ENCODE results near the gene MAGI1.
A peak's percentile ranks its signal among the peaks of the same experiment; 100 is the strongest.

The MAGI1 gene

DNA sequence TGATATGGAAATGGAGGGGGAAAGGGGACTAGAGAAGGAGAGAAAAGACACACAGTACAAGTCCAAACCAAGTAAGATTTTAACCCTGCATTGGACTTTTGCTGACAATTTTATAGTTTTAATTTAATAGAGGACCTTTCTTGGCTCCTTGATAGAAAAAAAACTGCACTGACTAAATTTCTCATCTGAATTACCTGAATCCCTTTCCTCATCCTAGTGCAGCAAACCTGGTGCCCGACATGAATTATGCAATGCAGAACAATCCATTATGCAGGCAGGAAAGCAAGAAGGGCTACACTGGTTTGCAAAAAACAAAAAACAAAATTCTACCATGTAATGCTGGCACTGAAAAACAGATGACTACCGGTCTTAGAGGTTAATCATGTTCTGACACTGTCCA, 15.5 kb downstream of the MAGI1 start:
- ATAC-seq: no peak
- TF ChIP-seq TCF4 (CRISPR knock-in tag; IDR thresholded peaks at IDR 0.05; ENCODE audit: borderline replicate concordance) (no peak), GLIS3 (CRISPR knock-in tag; IDR thresholded peaks at IDR 0.05) (no peak), TOX (CRISPR knock-in tag; IDR thresholded peaks at IDR 0.05; ENCODE audit: borderline replicate concordance) (no peak), OSR1 (CRISPR knock-in tag; IDR thresholded peaks at IDR 0.05) (no peak), BACH2 (CRISPR knock-in tag; IDR thresholded peaks at IDR 0.05; ENCODE audit: borderline replicate concordance) (no peak), ZFP3 (CRISPR knock-in tag; IDR thresholded peaks at IDR 0.05) (no peak), ZNF8 (CRISPR knock-in tag; IDR thresholded peaks at IDR 0.05) (no peak)
- TF ChIP-seq, protein P1, sequence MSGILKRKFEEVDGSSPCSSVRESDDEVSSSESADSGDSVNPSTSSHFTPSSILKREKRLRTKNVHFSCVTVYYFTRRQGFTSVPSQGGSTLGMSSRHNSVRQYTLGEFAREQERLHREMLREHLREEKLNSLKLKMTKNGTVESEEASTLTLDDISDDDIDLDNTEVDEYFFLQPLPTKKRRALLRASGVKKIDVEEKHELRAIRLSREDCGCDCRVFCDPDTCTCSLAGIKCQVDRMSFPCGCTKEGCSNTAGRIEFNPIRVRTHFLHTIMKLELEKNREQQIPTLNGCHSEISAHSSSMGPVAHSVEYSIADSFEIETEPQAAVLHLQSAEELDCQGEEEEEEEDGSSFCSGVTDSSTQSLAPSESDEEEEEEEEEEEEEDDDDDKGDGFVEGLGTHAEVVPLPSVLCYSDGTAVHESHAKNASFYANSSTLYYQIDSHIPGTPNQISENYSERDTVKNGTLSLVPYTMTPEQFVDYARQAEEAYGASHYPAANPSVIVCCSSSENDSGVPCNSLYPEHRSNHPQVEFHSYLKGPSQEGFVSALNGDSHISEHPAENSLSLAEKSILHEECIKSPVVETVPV (CRISPR knock-in tag; IDR thresholded peaks at IDR 0.05): no peak

DNA sequence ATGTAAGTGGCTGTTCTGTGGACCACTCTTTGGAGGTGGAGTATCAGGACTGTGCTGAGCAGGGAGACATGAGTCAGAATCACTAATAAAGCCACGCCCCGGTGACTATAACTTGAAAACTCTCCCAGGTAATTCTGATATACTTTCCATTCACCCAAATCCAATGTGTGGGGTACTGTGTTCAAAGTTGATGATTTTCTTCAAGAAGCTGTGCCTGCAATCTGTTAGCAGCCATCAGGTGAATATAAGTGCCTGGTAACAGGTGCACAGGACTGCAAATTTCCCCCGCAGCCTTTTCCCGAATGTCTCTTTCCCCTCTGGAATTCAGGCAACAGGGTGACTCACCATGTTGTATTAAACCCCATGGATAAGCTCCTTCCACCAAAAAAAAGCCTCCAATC, 17.0 kb downstream of the MAGI1 start:
- TF ChIP-seq RARB (CRISPR knock-in tag; IDR thresholded peaks at IDR 0.05): no peak
- no peak for TF ChIP-seq TOX (CRISPR knock-in tag; IDR thresholded peaks at IDR 0.05; ENCODE audit: borderline replicate concordance)
- TF ChIP-seq CSDC2 (CRISPR knock-in tag; IDR thresholded peaks at IDR 0.05): no peak
- no peak for TF ChIP-seq OSR1 (CRISPR knock-in tag; IDR thresholded peaks at IDR 0.05)
- TF ChIP-seq POU6F1 (CRISPR knock-in tag; IDR thresholded peaks at IDR 0.05; ENCODE audit: borderline replicate concordance, low read depth): no peak
- no peak for TF ChIP-seq ZNF565 (CRISPR knock-in tag; conservative IDR thresholded peaks at IDR 0.05; ENCODE audit: low read depth)
- no peak for TF ChIP-seq ARNTL (CRISPR knock-in tag; IDR thresholded peaks at IDR 0.05; ENCODE audit: borderline replicate concordance, low read depth)
- no peak for TF ChIP-seq PPARA (CRISPR knock-in tag; IDR thresholded peaks at IDR 0.05; ENCODE audit: borderline replicate concordance)
- no peak for TF ChIP-seq ESRRG (CRISPR knock-in tag; IDR thresholded peaks at IDR 0.05)
- TF ChIP-seq ISL1 (CRISPR knock-in tag; IDR thresholded peaks at IDR 0.05): no peak
- TF ChIP-seq, protein P1 (CRISPR knock-in tag; IDR thresholded peaks at IDR 0.05): no peak
- no peak for TF ChIP-seq ZFP3 (CRISPR knock-in tag; IDR thresholded peaks at IDR 0.05)
- TF ChIP-seq, protein P2, sequence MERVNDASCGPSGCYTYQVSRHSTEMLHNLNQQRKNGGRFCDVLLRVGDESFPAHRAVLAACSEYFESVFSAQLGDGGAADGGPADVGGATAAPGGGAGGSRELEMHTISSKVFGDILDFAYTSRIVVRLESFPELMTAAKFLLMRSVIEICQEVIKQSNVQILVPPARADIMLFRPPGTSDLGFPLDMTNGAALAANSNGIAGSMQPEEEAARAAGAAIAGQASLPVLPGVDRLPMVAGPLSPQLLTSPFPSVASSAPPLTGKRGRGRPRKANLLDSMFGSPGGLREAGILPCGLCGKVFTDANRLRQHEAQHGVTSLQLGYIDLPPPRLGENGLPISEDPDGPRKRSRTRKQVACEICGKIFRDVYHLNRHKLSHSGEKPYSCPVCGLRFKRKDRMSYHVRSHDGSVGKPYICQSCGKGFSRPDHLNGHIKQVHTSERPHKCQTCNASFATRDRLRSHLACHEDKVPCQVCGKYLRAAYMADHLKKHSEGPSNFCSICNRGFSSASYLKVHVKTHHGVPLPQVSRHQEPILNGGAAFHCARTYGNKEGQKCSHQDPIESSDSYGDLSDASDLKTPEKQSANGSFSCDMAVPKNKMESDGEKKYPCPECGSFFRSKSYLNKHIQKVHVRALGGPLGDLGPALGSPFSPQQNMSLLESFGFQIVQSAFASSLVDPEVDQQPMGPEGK (CRISPR knock-in tag; IDR thresholded peaks at IDR 0.05; ENCODE audit: borderline replicate concordance): no peak
- TF ChIP-seq TCF4 (CRISPR knock-in tag; IDR thresholded peaks at IDR 0.05; ENCODE audit: borderline replicate concordance): no peak
- ATAC-seq: peak; percentile 30; the same call in 1 of the 3 replicates

- TF ChIP-seq ESRRG (CRISPR knock-in tag; IDR thresholded peaks at IDR 0.05) (no peak), ZNF70 (CRISPR knock-in tag; IDR thresholded peaks at IDR 0.05) (no peak), ZC3H10 (CRISPR knock-in tag; IDR thresholded peaks at IDR 0.05) (no peak), BACH2 (CRISPR knock-in tag; IDR thresholded peaks at IDR 0.05; ENCODE audit: borderline replicate concordance) (no peak), ZFP3 (CRISPR knock-in tag; IDR thresholded peaks at IDR 0.05) (no peak), TOX (CRISPR knock-in tag; IDR thresholded peaks at IDR 0.05; ENCODE audit: borderline replicate concordance) (no peak), CSDC2 (CRISPR knock-in tag; IDR thresholded peaks at IDR 0.05) (no peak), SNAI2 (CRISPR knock-in tag; IDR thresholded peaks at IDR 0.05) (no peak), ZFP30 (CRISPR knock-in tag; IDR thresholded peaks at IDR 0.05) (no peak), TCF4 (CRISPR knock-in tag; IDR thresholded peaks at IDR 0.05; ENCODE audit: borderline replicate concordance) (no peak), RARB (CRISPR knock-in tag; IDR thresholded peaks at IDR 0.05) (no peak), POU6F1 (CRISPR knock-in tag; IDR thresholded peaks at IDR 0.05; ENCODE audit: borderline replicate concordance, low read depth) (no peak)
- TF ChIP-seq, protein P3, sequence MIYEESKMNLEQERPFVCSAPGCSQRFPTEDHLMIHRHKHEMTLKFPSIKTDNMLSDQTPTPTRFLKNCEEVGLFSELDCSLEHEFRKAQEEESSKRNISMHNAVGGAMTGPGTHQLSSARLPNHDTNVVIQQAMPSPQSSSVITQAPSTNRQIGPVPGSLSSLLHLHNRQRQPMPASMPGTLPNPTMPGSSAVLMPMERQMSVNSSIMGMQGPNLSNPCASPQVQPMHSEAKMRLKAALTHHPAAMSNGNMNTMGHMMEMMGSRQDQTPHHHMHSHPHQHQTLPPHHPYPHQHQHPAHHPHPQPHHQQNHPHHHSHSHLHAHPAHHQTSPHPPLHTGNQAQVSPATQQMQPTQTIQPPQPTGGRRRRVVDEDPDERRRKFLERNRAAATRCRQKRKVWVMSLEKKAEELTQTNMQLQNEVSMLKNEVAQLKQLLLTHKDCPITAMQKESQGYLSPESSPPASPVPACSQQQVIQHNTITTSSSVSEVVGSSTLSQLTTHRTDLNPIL (CRISPR knock-in tag; IDR thresholded peaks at IDR 0.05; ENCODE audit: low read depth): no peak
- TF ChIP-seq, protein P1 (CRISPR knock-in tag; IDR thresholded peaks at IDR 0.05): no peak
- no peak for ATAC-seq
Observed at GRCh38 chr3:66019896-66020295, 18.8 kb downstream of the MAGI1 start.
